NB4 (cell line): ENCODE results near the gene PIAS4.

Experiments
- TF ChIP-seq, protein P1 (sequence below): IDR thresholded peaks from one replicate; pipeline ENCODE4 v1.5.1; 2012; ENCODE audit warnings: low read depth, low read length
- TF ChIP-seq, protein P2 (sequence below): IDR thresholded peaks from 2 replicates; pipeline ENCODE4 v1.6.1; 2011; ENCODE audit warnings: low read depth, low read length

DNA sequence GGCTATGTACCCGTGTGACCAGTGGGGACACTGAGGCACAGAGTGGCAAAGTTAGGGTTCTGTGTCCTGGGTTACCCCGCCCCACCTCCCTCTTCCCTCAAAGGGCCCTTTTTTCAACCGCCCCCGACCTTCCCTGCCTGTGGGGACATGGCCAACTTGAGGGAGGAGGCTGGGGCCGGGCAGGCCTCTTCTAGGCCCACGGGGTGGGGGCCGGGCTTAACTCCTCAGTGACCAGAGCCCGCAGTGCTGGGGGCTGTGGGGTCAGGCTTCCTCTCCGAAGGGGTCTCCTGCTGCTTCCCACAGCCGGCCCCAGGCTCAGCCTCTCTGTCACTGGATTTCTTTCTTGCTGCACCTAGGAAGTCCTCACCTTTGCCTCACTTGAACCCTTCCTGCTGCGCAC is 23.9 kb downstream of the PIAS4 start:
- TF ChIP-seq, protein P1, sequence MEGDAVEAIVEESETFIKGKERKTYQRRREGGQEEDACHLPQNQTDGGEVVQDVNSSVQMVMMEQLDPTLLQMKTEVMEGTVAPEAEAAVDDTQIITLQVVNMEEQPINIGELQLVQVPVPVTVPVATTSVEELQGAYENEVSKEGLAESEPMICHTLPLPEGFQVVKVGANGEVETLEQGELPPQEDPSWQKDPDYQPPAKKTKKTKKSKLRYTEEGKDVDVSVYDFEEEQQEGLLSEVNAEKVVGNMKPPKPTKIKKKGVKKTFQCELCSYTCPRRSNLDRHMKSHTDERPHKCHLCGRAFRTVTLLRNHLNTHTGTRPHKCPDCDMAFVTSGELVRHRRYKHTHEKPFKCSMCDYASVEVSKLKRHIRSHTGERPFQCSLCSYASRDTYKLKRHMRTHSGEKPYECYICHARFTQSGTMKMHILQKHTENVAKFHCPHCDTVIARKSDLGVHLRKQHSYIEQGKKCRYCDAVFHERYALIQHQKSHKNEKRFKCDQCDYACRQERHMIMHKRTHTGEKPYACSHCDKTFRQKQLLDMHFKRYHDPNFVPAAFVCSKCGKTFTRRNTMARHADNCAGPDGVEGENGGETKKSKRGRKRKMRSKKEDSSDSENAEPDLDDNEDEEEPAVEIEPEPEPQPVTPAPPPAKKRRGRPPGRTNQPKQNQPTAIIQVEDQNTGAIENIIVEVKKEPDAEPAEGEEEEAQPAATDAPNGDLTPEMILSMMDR: no peak
- TF ChIP-seq, protein P2, sequence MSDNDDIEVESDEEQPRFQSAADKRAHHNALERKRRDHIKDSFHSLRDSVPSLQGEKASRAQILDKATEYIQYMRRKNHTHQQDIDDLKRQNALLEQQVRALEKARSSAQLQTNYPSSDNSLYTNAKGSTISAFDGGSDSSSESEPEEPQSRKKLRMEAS: no peak
